Panc1 (cell line): Measurements from ENCODE around the gene GZMM. TPM values are rescaled to one million over a fixed set of nuclear protein-coding genes. Genes with fewer than 3 reads are reported as not detected.

Source experiments
- ATAC-seq: fragments of 200-7000 bp; cut with Tn5 transposase; 2 replicates; pipeline ENCODE4 v1.9.1; 2020; ENCODE audit warnings: mild to moderate bottlenecking, moderate library complexity
- BruUV-seq: library from RNA; stranded (reverse); fragments of 400-500 nt; replicated peaks from 2 replicates; lab custom pipeline; 2021; lab: Mats Ljungman, UMichigan
- CTCF ChIA-PET: fragments of 300-600 bp; sonication (Branson Sonifier 250); formaldehyde crosslinking; loops from one replicate; lab custom pipeline; 2022; ENCODE audit warnings: antibody characterized with exemption; lab: Charles Lee
- POLR2A ChIA-PET: fragments of 300-600 bp; sonication (Branson Sonifier 250); formaldehyde crosslinking; loops from one replicate; lab custom pipeline; 2022; ENCODE audit warnings: antibody characterized with exemption; lab: Charles Lee
- DNase-seq: peaks from one replicate; pipeline ENCODE4 v3.0.0-alpha.2; 2010; ENCODE audit warnings: low read depth, low spot score
- H3K27ac ChIP-seq: 2 replicates; pipeline ENCODE4 v1.5.1; 2011; ENCODE audit warnings: mild to moderate bottlenecking, low read length, inconsistent platforms
- H3K27me3 ChIP-seq: fragments of 200-500 bp; sonication (Bioruptor generic); 2 replicates; pipeline ENCODE4 v1.6.0; 2014; ENCODE audit warnings: low read length, inconsistent platforms; ENCODE audit not compliant: control insufficient read depth, insufficient read depth
- H3K36me3 ChIP-seq: fragments of 200-500 bp; sonication (Bioruptor generic); 2 replicates; pipeline ENCODE4 v1.5.1; 2014; ENCODE audit warnings: inconsistent platforms, mild to moderate bottlenecking, low read length, moderate library complexity; ENCODE audit not compliant: control insufficient read depth, insufficient read depth
- H3K4me1 ChIP-seq: 2 replicates; pipeline ENCODE4 v1.5.1; 2011; ENCODE audit warnings: inconsistent platforms, mild to moderate bottlenecking, low read length, moderate library complexity; ENCODE audit not compliant: control insufficient read depth, insufficient read depth
- H3K4me3 ChIP-seq, 2 experiments: 2 replicates each; pipeline ENCODE4 v1.5.1; 2011 to 2012; ENCODE audit warnings: low read depth in 2 of 2, low read length in 2 of 2, mild to moderate bottlenecking in 2 of 2, inconsistent platforms in 1 of 2, moderate library complexity in 1 of 2
- H3K9me3 ChIP-seq: fragments of 200-500 bp; sonication (Bioruptor generic); 2 replicates; pipeline ENCODE4 v1.5.1; 2014; ENCODE audit warnings: low read depth, mild to moderate bottlenecking, inconsistent platforms, low read length, moderate library complexity; ENCODE audit not compliant: control insufficient read depth, insufficient read depth
- CTCF ChIP-seq: fragments of 450-650 bp; IDR thresholded peaks from 2 replicates; pipeline ENCODE4 v1.5.1; 2017; ENCODE audit warnings: mild to moderate bottlenecking
- POLR2AphosphoS5 ChIP-seq: IDR thresholded peaks from 2 replicates; pipeline ENCODE4 v1.6.1; 2012; ENCODE audit warnings: mild to moderate bottlenecking, low read depth, low read length, moderate library complexity
- SIN3A ChIP-seq: IDR thresholded peaks from 2 replicates; pipeline ENCODE4 v1.6.1; 2012; ENCODE audit warnings: low read depth, mild to moderate bottlenecking, low read length, moderate library complexity, borderline replicate concordance; ENCODE audit not compliant: insufficient read depth
- TCF7L2 ChIP-seq: IDR thresholded peaks from 2 replicates; pipeline ENCODE4 v1.6.1; 2011; ENCODE audit warnings: mild to moderate bottlenecking, low read depth, low read length, inconsistent platforms
- in situ Hi-C: cut with HindIII; loops from 2 replicates; pipeline ENCODE4 v1.10.0; 2016; ENCODE audit warnings: low sequenced_read_pairs, low pct_unique_long_range_greater_than_20kb
- intact Hi-C: fragments of 100-400 bp; cut with micrococcal nuclease; formaldehyde crosslinking; loops from one replicate; pipeline ENCODE4 v1.10.0; 2022; ENCODE audit not compliant: unreplicated experiment
- total RNA-seq: library from RNA; stranded (reverse); gene quantifications from one replicate; pipeline ENCODE4 v1.2.1, GENCODE V29; 2021; ENCODE audit not compliant: unreplicated experiment
- TF ChIP-seq, protein P1 (sequence below), 2 experiments: IDR thresholded peaks; 2 replicates each; pipeline ENCODE4 v1.6.1; 2011 to 2012; ENCODE audit warnings: low read depth in 2 of 2, control low read depth in 1 of 2, low read length in 1 of 2, mild to moderate bottlenecking in 1 of 2, moderate library complexity in 1 of 2; ENCODE audit not compliant: insufficient read depth in 1 of 2

Gene GZMM
- total RNA-seq, 1 experiment from 2014 or later: 0.69 TPM

- peak overlapping the region; percentile 57 for H3K27ac ChIP-seq
- H3K27me3 ChIP-seq: no peaks in the 10 kb centered on the region
- ATAC-seq: peak; percentile 24
- peak overlapping the region; percentile 74 for H3K4me3 ChIP-seq
- peaks cover 15% of the 10 kb centered on the region for H3K4me1 ChIP-seq
- H3K36me3 ChIP-seq: peaks cover 4% of the 10 kb centered on the region; the same call in 1 of the 2 replicates
- H3K9me3 ChIP-seq: no peaks in the 10 kb centered on the region
- TF ChIP-seq, protein P1, sequence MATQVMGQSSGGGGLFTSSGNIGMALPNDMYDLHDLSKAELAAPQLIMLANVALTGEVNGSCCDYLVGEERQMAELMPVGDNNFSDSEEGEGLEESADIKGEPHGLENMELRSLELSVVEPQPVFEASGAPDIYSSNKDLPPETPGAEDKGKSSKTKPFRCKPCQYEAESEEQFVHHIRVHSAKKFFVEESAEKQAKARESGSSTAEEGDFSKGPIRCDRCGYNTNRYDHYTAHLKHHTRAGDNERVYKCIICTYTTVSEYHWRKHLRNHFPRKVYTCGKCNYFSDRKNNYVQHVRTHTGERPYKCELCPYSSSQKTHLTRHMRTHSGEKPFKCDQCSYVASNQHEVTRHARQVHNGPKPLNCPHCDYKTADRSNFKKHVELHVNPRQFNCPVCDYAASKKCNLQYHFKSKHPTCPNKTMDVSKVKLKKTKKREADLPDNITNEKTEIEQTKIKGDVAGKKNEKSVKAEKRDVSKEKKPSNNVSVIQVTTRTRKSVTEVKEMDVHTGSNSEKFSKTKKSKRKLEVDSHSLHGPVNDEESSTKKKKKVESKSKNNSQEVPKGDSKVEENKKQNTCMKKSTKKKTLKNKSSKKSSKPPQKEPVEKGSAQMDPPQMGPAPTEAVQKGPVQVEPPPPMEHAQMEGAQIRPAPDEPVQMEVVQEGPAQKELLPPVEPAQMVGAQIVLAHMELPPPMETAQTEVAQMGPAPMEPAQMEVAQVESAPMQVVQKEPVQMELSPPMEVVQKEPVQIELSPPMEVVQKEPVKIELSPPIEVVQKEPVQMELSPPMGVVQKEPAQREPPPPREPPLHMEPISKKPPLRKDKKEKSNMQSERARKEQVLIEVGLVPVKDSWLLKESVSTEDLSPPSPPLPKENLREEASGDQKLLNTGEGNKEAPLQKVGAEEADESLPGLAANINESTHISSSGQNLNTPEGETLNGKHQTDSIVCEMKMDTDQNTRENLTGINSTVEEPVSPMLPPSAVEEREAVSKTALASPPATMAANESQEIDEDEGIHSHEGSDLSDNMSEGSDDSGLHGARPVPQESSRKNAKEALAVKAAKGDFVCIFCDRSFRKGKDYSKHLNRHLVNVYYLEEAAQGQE (IDR thresholded peaks at IDR 0.05; ENCODE audit: insufficient read depth in 1 of 2, low read depth in 2 of 2, low read length in 1 of 2): no peak
- peak; percentile 66; the same call in 1 of the 2 replicates for TF ChIP-seq CTCF
- BruUV-seq: TSS peak; percentile 78
- DNase-seq: no peak
- ChIA-PET POLR2A (no interaction called here), CTCF (interaction anchor here (0.6 to 0.7 kb wide), 3 partner anchors 21 to 120 kb away, joined by 3 to 4 read pairs (median 4); no protein-coding TSS in a partner anchor)
- intact Hi-C loops: no loop called here
- in situ Hi-C loops: no loop called here
Observed at GRCh38 chr19:532561-533363, 11.1 kb upstream of the GZMM start.

DNA sequence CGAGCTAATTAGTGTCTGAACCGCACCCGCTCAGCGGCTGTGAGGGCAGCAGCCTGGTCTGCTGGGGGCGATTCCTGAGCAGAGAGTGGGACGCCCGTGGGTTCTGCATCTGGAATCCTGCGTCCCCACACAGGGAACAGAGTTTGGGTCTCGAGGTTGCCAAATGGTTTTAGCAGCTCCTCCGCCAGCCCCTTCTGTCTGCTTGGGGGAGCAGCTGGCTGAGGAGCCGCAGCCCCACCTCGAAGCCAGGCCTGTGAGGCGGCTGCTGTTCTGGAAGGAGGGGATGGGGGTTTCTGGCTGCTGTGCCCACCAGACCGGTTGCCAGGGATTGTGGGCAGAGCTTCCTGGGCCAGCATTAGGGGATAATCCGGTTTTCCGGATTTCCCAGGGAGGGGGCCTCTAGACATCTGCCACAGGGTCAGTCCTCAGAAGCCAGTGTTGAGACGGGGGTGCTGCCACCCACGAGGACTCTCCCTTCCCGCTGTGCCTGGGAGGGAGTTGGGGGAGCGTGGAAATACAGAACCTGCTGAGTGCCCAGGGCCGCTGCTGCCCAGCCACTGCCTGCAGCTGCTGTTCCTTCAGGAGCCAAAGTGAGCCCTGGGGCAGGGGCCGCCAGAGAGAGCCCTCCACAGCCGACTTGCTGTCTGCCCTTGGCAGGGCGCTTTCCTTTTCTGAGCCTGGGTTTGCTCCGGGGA lies 10.3 kb upstream of the GZMM start:
- H3K4me3 ChIP-seq: peak overlapping the region; percentile 74
- in situ Hi-C loops: no loop called here
- peaks cover 4% of the 10 kb centered on the region; the same call in 1 of the 2 replicates for H3K36me3 ChIP-seq
- DNase-seq: no peak
- no peak for TF ChIP-seq POLR2AphosphoS5
- no peak for TF ChIP-seq TCF7L2
- TF ChIP-seq, protein P1 (IDR thresholded peaks at IDR 0.05; ENCODE audit: insufficient read depth in 1 of 2, low read depth in 2 of 2, low read length in 1 of 2): no peak
- TF ChIP-seq CTCF: no peak
- no peak for TF ChIP-seq SIN3A
- ChIA-PET POLR2A (no interaction called here), CTCF (no interaction called here)
- no TSS peak for BruUV-seq
- no peaks in the 10 kb centered on the region for H3K9me3 ChIP-seq
- ATAC-seq: no peak
- H3K27me3 ChIP-seq: no peaks in the 10 kb centered on the region
- peak overlapping the region; percentile 57 for H3K27ac ChIP-seq
- peaks cover 15% of the 10 kb centered on the region for H3K4me1 ChIP-seq
- intact Hi-C loops: no loop called here
